Smooth muscle cell of the pulmonary artery (primary cell): ENCODE data around the gene BEGAIN. TPM values are rescaled to one million over a fixed set of nuclear protein-coding genes. Genes with fewer than 3 reads are reported as not detected.

Source experiments
- total RNA-seq: library from RNA; depleted of rRNA; stranded (reverse); fragments of >200 nt; gene quantifications from 2 replicates; pipeline ENCODE4 v1.2.3, GENCODE V29; 2014

The BEGAIN gene, protein sequence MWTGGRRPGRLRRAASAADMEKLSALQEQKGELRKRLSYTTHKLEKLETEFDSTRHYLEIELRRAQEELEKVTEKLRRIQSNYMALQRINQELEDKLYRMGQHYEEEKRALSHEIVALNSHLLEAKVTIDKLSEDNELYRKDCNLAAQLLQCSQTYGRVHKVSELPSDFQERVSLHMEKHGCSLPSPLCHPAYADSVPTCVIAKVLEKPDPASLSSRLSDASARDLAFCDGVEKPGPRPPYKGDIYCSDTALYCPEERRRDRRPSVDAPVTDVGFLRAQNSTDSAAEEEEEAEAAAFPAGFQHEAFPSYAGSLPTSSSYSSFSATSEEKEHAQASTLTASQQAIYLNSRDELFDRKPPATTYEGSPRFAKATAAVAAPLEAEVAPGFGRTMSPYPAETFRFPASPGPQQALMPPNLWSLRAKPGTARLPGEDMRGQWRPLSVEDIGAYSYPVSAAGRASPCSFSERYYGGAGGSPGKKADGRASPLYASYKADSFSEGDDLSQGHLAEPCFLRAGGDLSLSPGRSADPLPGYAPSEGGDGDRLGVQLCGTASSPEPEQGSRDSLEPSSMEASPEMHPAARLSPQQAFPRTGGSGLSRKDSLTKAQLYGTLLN
- 0.26 and 0.78 TPM in 2 replicates for total RNA-seq

DNA sequence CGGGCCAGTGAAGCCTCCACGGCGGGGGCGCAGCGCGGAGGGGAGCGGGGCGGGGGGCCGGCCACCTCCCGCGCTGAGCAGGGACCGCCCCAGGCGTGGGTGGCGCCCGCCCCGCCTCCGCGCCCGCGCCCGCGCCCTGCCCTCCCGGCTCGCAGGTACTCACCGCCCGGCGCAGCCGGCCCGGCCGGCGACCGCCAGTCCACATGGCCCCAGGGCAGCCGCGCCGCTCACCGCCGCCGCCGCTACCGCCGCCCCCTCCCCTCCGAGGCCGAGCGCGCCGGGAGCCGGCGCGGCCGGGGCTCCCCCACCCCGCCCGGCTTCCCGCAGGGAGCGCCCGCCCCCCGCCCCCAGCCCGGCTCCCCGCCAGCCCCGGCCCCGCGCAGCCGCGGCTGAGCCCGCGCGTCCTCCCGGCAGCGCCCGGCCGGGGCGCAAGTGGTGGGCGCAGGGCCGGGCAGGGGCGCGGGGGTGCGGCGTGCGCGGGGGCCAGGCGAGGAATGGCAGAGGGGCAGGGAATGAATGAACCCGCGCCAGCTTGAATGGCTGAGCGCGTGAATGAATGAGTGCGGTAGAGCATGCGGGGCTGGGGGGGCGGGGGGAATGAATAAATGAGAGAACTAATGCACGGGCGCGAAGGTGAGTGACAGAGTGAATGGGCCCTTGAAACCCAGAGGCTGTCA is at the start of gene BEGAIN:
BEGAIN (minus strand) TSS at position 332 of the 677 bp plus-strand sequence; CDS start at position 205, 127 bp downstream.

Other genes with a start within 250 kb of the BEGAIN start
- 10.8 and 10.9 TPM in 2 replicates for gene WDR25, start 210.9 kb downstream of the BEGAIN start, total RNA-seq
- gene DLK1, start 139.5 kb upstream of the BEGAIN start, total RNA-seq: not detected in 2 replicates
- 203 and 396 TPM in 2 replicates for gene MEG3, start 238.7 kb upstream of the BEGAIN start, total RNA-seq